Epidermal melanocyte (primary cell): Measurements from ENCODE around the gene ZDHHC3.
"Not testable (repeated sequence)": the region's sequence is repeated elsewhere in the genome, so short reads cannot be mapped to it uniquely, and the experiment has no call there.

ENCODE experiments used
- DNase-seq: peaks from one replicate; pipeline ENCODE4 v3.0.0; 2011; ENCODE audit warnings: low spot score; ENCODE audit not compliant: insufficient read length

The ZDHHC3 gene

DNA sequence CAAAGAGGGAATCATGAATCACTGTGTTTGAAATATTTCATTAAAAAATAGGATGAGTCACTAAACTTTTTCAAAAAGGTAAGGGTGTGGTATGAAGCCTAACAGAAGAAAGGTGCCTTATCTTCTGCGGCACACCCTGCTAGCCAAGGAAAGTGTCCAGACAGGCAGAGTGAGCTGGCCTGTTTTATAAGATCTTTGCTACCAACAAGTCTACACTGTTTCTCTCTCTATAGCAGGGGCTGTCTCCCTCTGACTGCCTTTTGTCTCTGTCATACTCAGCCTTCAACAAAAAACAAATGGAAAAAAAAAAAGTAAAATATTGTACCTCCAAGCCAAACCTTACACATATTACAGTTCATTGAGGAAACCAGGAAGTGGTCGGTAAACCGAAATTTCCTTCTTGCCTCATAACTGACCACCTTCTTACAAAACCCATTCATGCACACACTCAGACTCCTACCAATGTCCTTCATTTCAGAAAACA, 9.1 kb downstream of the ZDHHC3 start:
- DNase-seq = no peak

DNA sequence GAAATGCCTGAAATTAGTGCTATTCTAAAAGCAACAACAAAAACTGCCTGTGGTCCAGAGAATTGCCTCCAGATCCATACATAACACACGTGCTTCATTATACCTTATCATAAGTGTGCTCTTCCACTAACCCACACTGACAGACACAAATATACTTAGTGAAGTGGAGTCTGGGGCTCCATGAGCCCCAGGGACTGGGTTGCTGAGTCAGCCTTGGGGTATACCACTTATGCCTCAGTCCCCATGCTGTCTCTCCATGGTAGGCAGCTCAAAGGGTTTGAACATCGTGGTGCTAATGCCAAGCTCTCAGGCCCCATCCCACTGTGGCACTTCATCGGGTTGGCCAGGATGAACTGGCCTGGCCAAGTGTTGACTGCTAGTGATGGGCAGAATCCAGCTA, 10.8 kb downstream of the ZDHHC3 start:
- DNase-seq = no peak

DNA sequence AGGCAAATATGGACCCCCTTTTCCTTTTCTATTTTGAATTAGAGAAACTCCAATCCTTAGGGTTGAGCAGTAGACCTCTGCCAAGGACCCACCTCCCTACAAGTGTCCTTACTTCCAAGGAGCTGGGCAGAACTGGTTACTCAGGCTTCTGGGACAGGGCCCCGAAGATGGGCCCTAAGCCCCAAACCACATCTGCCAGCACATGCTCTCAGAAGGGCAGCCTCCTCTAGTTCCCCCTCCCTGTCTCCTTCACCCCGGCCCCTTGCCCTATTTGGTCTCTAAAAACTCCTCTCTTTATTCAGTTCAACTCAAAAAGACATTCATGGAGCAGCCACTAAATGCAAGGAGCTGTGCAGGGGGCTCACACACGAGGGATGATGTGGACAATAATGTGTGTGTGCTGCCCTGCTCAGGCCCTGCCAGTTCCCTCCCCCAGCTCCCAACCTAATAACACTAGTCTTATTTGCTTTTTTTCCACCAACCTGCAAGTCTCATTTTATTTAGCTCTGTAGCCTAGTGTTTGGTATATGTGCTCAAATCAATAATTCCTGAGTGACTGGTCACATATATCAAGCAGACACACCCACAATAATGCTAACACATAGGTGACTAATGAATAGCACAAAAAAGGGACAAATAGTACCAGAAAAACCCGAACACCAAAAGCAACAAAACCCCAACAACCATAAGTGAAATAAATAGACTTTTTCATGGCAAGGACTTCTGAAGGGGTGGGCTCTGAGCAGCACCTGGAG, 12.2 kb downstream of the ZDHHC3 start:
- DNase-seq = no peak

DNA sequence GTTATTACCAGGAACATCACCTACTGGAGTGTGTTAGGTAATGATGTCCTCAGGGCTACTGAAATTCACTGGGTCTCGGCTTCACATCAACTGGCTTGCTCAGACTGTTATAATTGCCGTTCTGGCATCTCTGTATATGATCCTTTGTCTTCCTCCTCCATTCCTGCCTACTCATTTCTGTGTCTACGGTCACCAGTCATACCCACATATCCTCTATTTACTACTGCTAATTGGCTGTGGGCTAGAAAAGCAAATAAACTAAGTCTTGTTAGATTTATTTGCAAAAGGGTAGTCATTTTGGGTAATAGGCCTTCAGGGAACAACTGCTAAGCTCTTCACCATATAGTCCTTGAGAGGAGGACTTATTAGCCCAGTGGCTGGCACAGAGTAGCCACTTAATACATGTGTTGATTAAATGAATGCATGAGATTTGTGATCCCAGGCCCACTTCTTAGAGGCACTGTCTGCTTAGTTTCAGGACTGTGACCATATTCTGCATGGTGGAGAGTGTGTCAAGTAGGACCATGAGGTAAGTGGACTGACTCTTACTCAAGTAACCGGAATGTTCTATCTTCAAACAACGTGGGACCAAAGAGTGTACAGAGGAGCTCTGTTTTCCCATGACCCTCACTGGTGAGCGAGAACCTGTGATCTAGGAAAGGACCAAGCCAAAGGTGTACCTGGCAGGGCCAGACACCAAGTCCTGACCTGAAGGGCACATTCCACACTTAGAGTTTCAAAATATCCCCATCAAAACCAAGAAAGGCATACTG, 13.2 kb downstream of the ZDHHC3 start:
- no peak for DNase-seq

DNA sequence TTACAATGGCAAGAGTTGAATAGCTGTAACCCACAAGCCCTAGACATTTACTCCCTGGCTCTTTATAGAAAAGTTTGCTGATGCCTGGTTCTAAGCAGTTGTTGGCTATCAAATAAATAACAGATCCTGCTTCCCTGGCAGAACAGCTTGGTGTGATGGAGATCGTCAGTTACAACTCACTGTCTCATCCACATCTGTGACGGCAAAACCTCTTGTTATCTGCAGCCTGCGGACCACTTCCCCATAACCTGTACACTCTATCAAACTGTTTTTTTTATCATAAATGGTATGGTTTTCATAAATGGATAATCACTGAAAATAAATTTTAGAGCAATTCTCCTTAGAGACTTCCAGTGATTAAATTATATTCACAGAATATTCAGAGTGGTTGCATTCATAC, 14.1 kb downstream of the ZDHHC3 start:
- DNase-seq = no peak

DNA sequence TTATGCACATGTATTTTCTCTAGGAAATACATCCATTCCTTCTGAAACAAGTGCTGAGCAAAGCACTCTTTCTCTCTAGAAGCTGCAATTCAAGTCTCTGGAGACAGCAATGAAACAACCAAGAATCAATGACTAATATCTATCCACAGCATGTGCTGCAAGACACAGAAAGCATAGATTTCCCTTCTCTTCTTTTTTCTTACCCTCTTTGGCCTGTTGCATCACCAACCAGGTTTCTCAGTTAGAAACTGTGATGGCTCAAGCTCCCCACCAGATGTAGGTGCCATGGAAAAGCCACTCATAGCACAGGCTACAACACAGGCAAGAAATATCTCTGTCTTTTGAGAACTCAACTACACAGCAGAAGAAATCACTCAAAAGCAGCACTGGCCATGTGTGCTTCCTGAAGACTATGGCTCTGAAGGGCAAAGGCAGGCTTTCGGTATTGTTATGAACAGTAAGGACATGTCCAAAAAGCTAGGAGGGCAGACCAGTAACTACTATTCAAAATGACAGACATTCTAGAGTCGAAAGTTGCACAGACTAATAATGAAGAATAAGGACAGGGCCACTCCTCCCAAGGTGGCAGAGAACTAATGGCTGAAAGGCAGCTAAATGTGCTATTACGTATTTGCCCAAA, 15.5 kb downstream of the ZDHHC3 start:
- no peak for DNase-seq

DNA sequence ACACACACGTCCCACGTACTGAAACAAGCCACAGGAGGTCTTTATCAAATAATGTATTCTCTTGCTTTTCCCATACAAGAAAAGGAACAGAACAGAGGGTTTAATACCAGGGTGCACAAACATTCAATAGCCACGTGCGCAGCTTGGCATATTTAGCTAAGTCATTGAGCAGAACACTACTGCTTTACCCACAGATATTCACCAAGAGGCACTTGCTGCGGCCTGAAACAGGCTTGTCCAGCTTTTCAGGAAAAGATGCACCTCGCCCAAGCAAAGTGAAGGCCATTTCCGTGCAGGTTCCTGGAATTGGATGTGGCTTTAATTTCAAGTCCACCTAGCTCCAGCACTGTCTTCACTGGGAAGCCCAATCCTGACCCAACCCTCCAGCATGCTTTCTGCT, 17.6 kb downstream of the ZDHHC3 start:
- no peak for DNase-seq

DNA sequence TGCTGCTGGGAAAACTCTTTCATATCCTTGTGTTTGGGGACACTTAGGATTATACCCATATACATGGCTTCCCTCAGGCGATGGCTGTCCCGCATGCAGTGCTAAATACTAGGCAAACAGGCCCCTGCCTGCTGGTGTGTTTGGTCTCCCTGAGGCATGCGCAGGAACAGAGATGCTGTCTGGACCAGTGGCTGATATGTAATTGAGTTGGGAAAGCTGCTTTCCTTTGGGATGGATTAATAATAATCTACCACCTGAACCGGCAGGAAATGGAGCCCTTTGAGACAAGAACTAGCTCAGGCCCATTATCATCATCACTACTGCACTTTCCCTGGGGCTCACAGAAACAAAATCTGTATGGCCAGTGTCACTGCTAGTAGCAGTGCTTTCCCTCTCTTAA, 18.0 kb downstream of the ZDHHC3 start:
- no peak for DNase-seq

DNA sequence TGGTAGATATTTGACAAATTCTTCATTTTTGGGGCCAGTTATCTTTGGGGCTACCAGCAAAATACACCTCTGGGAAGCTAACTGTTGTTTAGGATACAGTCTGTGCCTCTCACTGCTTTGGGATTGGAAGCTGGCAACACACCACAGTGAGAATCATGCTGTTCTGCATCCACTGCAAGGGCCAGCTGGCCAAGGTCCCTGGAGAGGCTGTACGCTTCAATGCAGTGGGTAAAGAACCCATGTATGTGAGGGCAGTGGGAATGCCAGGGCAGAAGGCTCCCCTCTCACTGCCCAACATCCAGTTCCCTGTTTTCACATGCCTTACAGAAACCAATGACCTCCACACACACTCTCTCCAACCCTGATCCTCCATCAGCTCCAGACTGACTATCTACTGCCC, 20.1 kb downstream of the ZDHHC3 start:
- DNase-seq = no peak

DNA sequence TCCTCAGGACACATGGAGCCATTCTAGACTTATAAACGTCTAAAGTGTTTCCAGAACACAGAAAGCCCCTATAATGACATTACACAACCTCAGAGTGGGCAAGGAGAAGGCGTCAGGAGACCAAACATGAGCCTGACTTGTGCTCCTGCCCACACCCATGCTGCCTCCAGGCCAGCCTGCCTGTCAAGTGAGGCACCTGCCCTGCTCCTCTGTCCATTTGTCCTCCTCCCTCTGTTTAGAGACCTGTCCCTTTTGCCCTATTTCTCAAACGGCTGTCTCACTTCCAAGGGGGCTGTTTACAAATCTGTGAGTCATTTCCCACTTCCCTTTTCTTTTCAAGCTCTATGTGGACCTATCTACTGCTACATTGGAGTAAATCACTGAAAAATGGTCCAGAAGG, 21.0 kb downstream of the ZDHHC3 start:
- DNase-seq = no peak

DNA sequence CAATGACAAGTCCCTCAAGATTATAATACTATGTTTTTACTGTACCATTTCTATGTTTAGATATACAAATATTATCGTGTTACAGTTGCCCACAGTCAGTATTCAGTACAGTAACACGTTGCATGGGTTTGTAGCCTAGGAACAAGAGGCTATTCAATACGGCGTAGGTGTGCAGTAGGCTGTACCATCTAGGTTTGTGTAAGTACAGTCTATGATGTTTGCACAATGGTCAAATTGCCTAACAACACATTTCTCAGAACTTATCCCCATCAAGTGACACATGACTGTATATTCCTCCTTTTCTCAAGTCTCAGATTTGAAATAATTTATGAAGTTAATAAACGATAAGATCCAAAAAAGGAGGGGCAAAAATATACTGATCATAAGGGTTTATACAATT, 21.7 kb downstream of the ZDHHC3 start:
- DNase-seq = no peak

DNA sequence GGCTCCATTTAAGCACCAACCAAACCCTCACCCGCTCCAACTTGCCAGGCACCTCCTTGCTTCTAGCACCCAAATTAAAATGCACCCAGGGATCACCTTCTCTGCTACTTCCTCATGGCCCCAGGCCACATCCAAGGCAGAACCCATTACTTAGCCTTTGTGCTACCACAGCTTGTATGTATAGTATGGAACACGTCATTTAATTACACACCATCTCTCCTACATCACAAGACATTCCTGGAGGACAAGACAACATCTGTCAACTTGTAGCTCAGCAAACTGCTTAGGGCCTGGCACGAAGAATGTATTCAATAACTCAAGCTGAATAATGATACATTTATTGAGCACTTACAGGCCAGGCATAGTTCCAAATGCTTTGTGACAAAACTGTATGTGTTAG, 23.3 kb downstream of the ZDHHC3 start:
- DNase-seq = no peak

DNA sequence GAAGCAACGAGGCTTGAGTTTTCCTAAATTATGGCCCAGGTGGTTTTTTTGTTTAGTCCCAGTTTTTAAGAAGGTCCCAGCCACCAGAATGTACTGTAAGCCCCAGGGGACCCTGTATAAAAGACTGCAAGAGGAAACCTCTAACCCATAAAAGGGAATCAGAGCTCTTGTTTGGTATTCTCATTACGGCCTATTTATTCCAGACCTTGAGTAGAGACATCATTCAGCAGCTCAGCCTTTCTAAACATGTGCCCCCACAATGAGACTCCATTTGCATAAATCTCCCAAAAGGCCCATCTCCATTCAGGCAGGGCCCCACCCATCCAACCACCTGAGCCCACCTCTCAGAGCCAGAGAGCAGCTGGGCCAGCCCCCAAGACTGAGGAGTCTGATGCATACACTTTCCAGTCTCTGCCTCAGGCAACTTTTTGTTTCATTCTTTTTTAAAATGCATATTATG, 25.7 kb downstream of the ZDHHC3 start:
- no peak for DNase-seq

DNA sequence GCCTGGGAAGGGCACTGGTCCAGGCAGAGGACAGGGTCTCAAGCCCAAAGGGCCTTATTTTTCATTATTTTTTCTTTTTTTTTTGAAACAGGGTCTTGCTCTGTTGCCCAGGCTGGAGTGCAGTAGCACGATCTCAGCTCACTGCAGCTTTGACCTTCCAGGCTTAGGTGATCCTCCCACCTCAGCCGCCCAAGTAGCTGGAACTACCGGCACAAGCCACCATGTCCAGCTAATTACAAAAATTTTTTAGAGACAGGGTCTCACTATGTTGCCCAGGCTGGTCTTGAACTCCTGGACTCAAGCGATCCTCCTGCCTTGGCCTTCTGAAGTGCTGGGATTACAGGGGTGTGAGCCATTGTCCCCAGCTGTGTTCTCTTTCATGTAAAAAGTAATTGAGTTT, 26.2 kb downstream of the ZDHHC3 start:
- not testable (repeated sequence) for DNase-seq

DNA sequence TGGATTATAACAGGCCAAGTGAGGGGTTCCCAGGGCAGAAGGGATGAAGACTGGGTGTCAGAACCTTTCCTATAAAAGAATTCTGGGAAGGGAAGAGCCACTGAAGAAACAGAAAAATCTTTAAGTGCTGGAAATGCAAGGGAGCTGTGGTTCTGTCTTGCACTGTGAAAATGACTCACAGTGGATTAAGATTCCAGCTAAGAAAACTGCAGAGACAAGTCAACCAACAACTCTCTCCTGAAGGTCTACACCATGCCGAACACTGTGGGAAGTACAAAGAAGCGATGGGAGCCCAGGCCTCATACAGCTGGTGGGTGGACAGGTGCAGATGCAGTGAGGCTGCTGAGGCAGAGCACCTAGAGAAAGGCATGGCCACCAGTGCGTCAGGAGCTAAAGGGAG, 27.7 kb downstream of the ZDHHC3 start:
- no peak for DNase-seq

DNA sequence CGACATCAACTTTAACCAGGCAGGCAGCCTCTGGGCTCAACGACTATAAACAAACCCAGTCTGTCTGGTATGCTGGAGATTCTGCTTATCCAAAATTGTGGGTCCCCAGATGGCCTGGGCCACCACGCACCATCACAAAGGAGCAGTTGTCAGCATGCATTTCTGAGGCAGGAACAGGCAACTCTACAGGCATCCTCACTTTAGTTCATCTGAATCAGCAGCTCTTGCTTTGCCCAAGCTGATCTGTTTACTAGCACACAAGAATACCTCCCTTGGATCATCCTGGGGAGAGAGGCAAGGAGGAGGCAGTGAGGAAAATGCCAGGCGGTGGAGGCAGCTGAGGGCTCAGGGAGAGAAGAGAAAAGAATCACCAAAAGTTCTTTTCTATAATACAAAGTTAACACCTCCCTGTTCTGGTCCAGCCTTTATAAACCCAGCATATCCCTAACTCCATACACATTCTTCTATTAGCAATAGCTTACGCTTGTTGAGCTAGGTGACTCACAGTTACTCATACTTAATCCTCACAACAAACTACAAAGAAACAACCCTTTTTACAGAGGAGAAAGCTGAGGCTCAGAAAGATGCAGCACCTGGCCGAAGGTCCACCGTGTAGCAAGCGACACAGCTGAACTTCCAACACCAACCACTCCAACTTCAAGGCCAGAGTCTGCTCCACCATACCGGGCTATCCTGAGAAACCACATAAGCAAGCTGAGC, 33.6 kb downstream of the ZDHHC3 start:
- DNase-seq = no peak

DNA sequence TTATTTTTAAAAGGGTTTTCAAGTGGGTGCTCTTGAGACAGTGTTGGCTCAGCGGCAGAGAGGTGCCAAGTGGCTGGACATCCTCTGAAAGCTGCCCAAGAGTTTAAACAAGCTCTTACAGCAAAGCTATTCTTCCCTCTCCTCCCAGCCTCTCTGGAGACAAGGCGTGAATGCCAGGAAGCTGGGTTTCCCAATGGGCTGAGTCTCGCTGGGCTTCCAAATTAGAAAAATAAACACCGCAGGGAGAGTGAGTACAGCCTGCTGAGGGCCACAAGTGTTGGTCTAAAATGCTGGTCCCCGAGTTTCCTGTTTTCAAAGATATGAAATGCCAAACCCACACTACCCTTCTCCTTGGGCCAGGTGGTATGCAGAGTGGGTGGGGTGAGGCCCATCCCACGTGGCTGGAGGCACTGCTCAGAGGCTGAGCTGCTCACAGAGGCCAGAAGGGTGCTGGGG, 36.4 kb downstream of the ZDHHC3 start:
- no peak for DNase-seq

DNA sequence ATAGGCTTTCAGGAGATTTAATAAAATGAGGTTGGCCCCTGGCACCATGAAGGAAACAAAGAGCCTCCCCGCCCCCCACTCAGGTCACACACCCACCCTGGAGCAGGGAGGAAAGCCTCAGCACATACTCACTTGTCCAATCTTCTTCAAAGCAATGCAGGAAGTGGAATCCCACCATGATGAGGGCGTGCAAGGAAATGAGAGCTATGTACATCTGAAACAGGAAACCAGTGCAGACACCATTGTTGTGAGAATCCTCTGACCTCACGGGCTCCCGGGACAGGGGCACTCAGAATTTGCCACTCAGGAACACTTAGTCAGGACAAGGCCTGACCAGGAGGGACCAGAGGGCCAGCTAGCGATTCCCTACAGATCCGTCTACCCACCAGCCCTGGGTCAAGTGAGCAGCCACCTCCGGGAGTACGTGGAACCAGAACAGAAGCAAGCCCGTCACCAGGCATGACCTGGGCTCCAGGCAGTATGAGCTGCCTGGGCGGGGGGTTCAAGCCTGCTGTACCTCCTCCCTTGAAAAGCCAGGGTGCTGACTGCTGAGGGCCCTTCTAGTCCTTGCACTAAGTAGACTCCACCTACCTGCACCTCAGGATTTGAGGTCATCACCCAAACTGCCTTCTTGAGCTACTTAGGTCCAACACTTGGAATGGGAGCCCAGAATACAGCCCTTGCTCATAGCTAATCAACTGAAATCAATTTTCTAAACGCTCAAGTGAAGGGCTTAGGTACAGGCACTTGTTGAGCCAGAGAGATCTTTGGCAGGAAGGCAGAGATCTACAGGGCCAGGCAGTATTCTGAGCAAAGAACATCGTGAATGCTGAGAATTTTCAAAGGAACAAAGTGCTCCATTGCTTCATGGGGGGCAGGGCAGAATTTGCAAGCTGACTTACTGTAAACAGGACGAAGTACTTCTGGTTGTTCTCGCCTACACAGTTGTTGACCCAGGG, 42.7 kb downstream of the ZDHHC3 start:
- DNase-seq = no peak

DNA sequence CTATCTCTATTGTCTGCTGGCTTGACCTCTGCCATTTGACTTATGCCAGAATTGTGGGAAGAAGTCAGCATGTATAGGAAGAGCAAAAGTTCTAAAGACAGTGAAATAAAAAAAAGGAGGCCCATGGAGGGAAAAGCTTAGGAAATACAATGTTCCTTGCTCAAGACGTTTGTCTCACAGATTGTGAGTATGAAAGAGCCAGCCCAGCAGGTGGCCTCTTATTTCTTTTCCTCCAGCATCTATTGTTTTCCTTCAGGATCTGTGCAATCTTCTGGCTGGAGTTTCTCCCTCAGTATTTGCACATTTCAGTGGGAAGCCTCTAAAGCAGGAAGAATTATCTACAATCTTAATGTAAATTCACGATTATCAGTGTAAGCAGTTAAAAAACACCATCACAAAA, 43.7 kb downstream of the ZDHHC3 start:
- DNase-seq = no peak

DNA sequence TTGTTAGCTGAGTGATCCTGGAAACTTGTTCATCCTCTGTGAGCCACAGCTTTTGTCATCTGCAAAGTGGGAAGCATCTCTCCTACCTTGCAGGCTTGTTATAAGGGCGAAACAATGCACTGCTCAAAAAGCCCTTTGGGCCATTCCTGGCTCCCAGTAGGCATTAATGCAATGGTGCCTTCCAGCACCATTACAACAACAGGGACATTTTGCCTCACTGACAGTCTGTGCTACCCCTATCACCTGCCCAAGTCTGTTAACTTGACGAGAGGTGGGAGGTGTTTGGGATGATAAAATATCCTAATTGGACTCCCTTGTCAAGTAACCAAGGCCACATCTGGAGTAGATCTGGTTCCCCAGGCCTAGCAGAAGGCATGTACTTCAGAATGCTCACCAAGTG, 44.2 kb downstream of the ZDHHC3 start:
- no peak for DNase-seq
